Gastrocnemius medialis (tissue), 4 donors: ENCODE results near the gene TFR2. TPM values are rescaled to one million over a fixed set of nuclear protein-coding genes. Genes with fewer than 3 reads are reported as not detected.
A peak's percentile ranks its signal among the peaks of the same experiment; 100 is the strongest.

Source experiments
- ATAC-seq, 2 donors: fragments of 150-250 bp; one replicate each; pipeline ENCODE4 v1.9.1; 2016
- DNase-seq, 2 donors: peaks; one replicate each; pipeline ENCODE4 v3.0.0-alpha.2; 2019
- H3K27ac ChIP-seq, 4 donors: fragments of 200-600 bp; sonication (generic); 1 replicate in 1 of 4; 2 replicates in 3 of 4; pipeline ENCODE4 v1.5.1; 2016 to 2018; ENCODE audit warnings: mild to moderate bottlenecking in 2 of 4, moderate library complexity in 1 of 4
- H3K27me3 ChIP-seq, 3 donors: fragments of 200-600 bp; sonication (generic) in 2 of 3; 1 replicate in 1 of 3; 2 replicates in 2 of 3; pipeline versions ENCODE4 v1.5.1 to v1.6.0; 2016 to 2019; ENCODE audit warnings: mild to moderate bottlenecking in 1 of 3, moderate library complexity in 1 of 3
- H3K36me3 ChIP-seq, 2 donors: fragments of 200-600 bp; sonication (generic) in 1 of 2; one replicate each; pipeline ENCODE4 v1.5.1; 2017 to 2018
- H3K4me1 ChIP-seq, 2 donors: fragments of 200-600 bp; sonication (generic) in 1 of 2; one replicate each; pipeline ENCODE4 v1.5.1; 2016 to 2017; ENCODE audit warnings: mild to moderate bottlenecking in 2 of 2
- H3K4me3 ChIP-seq, 4 donors: fragments of 200-600 bp; sonication (generic) in 3 of 4; 1 replicate in 1 of 4; 2 replicates in 3 of 4; pipeline ENCODE4 v1.5.1; 2016 to 2019; ENCODE audit warnings: mild to moderate bottlenecking in 2 of 4
- H3K9me3 ChIP-seq, 3 donors: fragments of 200-600 bp; sonication (generic) in 2 of 3; 1 replicate in 1 of 3; 2 replicates in 2 of 3; pipeline ENCODE4 v1.5.1; 2016 to 2019
- POLR2A ChIP-seq, 2 donors: fragments of 450-650 bp; IDR thresholded peaks; one replicate each; pipeline ENCODE4 v1.6.1; 2017; ENCODE audit warnings: antibody characterized with exemption in 2 of 2, mild to moderate bottlenecking in 2 of 2, moderate library complexity in 2 of 2
- in situ Hi-C, 4 donors: fragments of 200-750 bp; cut with MboI; loops; one replicate each; pipeline versions ENCODE4 v1.15.0 to v1.8.0; 2017; ENCODE audit warnings: low sequenced_read_pairs in 4 of 4
- intact Hi-C: fragments of 100-400 bp; cut with DNase I; formaldehyde crosslinking; loops from one replicate; pipeline ENCODE4 v1.15.1; 2023; ENCODE audit warnings: low total_unique reads
- total RNA-seq, 4 donors: library from RNA; depleted of rRNA; stranded (reverse); fragments of >200 nt; gene quantifications; one replicate each; pipeline versions ENCODE4 v1.1.0 to v1.2.3, GENCODE V29; 2016
- TF ChIP-seq, protein P1 (sequence below), 5 experiments: fragments of 450-650 bp in 3 of 5; fragments of 200-600 bp in 2 of 5; sonication (generic) in 2 of 5; IDR thresholded peaks in 4 of 5; conservative IDR thresholded peaks in 1 of 5; 1 replicate in 4 of 5; 2 replicates in 1 of 5; pipeline ENCODE4 v1.5.1; 2016 to 2019; ENCODE audit warnings: antibody characterized with exemption in 5 of 5, mild to moderate bottlenecking in 3 of 5, moderate library complexity in 3 of 5

TFR2 gene
- total RNA-seq, 4 donors from 2014 or later = 1.0 to 1.3 TPM; not detected in 2

GRCh38 chr7:100609958-100610357 is 31.4 kb downstream of the TFR2 start:
- DNase-seq (no peak), ATAC-seq (no peak)
- in situ Hi-C loops = no loop called here
- no peaks in the 10 kb centered on the region for H3K9me3 ChIP-seq
- no peaks in the 10 kb centered on the region for H3K36me3 ChIP-seq
- H3K4me1 ChIP-seq = peaks cover 3 to 19% of the 10 kb centered on the region in 2 donors
- no peak overlapping the region for H3K27ac ChIP-seq
- no peak for TF ChIP-seq POLR2A (IDR thresholded peaks at IDR 0.05)
- TF ChIP-seq, protein P1, sequence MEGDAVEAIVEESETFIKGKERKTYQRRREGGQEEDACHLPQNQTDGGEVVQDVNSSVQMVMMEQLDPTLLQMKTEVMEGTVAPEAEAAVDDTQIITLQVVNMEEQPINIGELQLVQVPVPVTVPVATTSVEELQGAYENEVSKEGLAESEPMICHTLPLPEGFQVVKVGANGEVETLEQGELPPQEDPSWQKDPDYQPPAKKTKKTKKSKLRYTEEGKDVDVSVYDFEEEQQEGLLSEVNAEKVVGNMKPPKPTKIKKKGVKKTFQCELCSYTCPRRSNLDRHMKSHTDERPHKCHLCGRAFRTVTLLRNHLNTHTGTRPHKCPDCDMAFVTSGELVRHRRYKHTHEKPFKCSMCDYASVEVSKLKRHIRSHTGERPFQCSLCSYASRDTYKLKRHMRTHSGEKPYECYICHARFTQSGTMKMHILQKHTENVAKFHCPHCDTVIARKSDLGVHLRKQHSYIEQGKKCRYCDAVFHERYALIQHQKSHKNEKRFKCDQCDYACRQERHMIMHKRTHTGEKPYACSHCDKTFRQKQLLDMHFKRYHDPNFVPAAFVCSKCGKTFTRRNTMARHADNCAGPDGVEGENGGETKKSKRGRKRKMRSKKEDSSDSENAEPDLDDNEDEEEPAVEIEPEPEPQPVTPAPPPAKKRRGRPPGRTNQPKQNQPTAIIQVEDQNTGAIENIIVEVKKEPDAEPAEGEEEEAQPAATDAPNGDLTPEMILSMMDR (IDR thresholded peaks at IDR 0.05 in 4 of 5, conservative IDR thresholded peaks at IDR 0.05 in 1 of 5) = no peak
- no peak overlapping the region for H3K4me3 ChIP-seq
- H3K27me3 ChIP-seq = peaks cover 0 to 5% (median 2%) of the 10 kb centered on the region in 3 donors
- intact Hi-C loops = loop anchor here (5.0 to 10.0 kb wide), 4 partner anchors 82 to 1465 kb away; partner anchors contain the start of genes GIGYF1, POP7 and TRIP6

- in situ Hi-C loops = no loop called here
- H3K27ac ChIP-seq = no peak overlapping the region
- H3K27me3 ChIP-seq = peaks cover 0 to 15% (median 8%) of the 10 kb centered on the region in 3 donors
- no peaks in the 10 kb centered on the region for H3K9me3 ChIP-seq
- intact Hi-C loops = loop anchor here (10.0 kb wide), 1 partner anchor 1468 kb away; no protein-coding TSS in a partner anchor
- no peak for TF ChIP-seq POLR2A (IDR thresholded peaks at IDR 0.05)
- TF ChIP-seq, protein P1 (IDR thresholded peaks at IDR 0.05 in 4 of 5, conservative IDR thresholded peaks at IDR 0.05 in 1 of 5) = no peak
- no peaks in the 10 kb centered on the region for H3K36me3 ChIP-seq
- DNase-seq (no peak), ATAC-seq (no peak)
- H3K4me3 ChIP-seq = no peak overlapping the region
- H3K4me1 ChIP-seq = peaks cover 4 to 17% of the 10 kb centered on the region in 2 donors
Measured at GRCh38 chr7:100607111-100607510, 34.2 kb downstream of the TFR2 start.

DNA sequence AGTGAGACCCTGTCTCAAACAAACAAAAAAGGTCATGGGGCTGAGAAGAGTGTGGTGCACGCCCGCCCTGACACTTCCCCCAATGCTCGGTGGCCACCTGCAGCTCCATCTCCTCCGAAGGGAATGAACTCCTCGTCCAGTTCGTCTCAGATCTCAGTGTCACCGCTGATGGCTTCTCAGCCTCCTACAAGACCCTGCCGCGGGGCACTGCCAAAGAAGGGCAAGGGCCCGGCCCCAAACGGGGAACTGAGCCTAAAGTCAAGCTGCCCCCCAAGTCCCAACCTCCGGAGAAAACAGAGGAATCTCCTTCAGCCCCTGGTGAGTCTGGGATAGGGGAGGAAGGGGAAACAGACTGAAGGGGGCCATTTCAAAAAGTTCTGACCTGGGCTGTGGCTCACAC is 35.0 kb downstream of the TFR2 start:
- H3K4me1 ChIP-seq = peaks cover 4 to 13% of the 10 kb centered on the region in 2 donors
- in situ Hi-C loops (no loop called here), intact Hi-C loops (loop anchor here (10.0 kb wide), 1 partner anchor 1468 kb away; no protein-coding TSS in a partner anchor)
- TF ChIP-seq POLR2A (IDR thresholded peaks at IDR 0.05) = no peak
- TF ChIP-seq, protein P1 (IDR thresholded peaks at IDR 0.05 in 4 of 5, conservative IDR thresholded peaks at IDR 0.05 in 1 of 5) = no peak
- no peaks in the 10 kb centered on the region for H3K36me3 ChIP-seq
- H3K4me3 ChIP-seq = no peak overlapping the region
- no peak overlapping the region for H3K27ac ChIP-seq
- DNase-seq (no peak), ATAC-seq (no peak)
- no peaks in the 10 kb centered on the region for H3K9me3 ChIP-seq
- peaks cover 0 to 15% (median 8%) of the 10 kb centered on the region in 3 donors for H3K27me3 ChIP-seq

DNA sequence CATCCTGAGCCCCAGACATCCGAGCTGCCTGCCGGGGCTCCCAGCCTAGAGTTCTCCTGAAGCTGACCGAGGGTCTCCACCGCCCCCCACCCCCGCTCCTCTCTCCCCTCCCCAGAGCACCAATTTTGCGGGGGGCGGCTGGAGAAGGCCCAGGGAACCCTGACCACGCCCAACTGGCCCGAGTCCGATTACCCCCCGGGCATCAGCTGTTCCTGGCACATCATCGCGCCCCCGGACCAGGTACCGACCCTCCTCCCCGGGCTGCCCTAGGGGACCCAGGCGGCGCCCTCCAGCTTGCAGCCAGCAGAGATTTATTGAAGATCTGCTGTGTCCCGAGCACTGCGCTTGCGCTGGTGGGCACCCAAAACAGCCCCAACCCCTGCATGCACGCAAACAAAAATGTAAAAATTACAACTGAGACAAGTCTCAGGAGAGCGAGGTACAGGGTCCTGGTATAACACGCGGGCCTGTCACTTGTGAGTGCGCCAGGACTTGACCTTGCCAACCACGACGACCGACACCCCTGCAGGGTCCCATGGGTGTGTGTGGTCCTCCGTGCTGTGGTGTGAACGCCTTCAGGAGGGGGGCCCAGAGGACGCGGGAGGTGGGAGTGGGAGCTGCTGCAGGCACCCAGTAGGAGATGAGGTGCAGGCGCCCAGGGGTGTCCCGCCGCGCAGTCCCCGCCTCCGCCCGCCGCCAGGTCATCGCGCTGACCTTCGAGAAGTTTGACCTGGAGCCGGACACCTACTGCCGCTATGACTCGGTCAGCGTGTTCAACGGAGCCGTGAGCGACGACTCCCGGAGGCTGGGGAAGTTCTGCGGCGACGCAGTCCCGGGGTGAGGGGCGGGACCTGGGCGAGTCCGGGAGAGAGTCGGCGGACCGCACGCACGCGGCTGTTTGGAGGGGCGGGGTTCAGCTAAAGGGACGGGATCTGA is 36.1 kb downstream of the TFR2 start:
- intact Hi-C loops = loop anchor here (2.0 to 10.0 kb wide), 2 partner anchors 18 to 1470 kb away; partner anchors contain the start of genes FBXO24 and LRCH4
- no peak for TF ChIP-seq POLR2A (IDR thresholded peaks at IDR 0.05)
- TF ChIP-seq, protein P1 (IDR thresholded peaks at IDR 0.05 in 4 of 5, conservative IDR thresholded peaks at IDR 0.05 in 1 of 5) = no peak
- no peaks in the 10 kb centered on the region for H3K9me3 ChIP-seq
- peaks cover 0 to 15% (median 8%) of the 10 kb centered on the region in 3 donors for H3K27me3 ChIP-seq
- peak overlapping the region; percentile 75 to 99 (median 89) for H3K4me3 ChIP-seq
- H3K4me1 ChIP-seq = peaks cover 4 to 13% of the 10 kb centered on the region in 2 donors
- H3K27ac ChIP-seq = peak overlapping the region; percentile 74 to 85 (median 77)
- in situ Hi-C loops = no loop called here
- ATAC-seq (no peak), DNase-seq (no peak)
- H3K36me3 ChIP-seq = no peaks in the 10 kb centered on the region
